Inflammatory macrophage treated with lipopolysaccharide for 4 hours (primary cell): ENCODE results near the gene PLCL2.

ENCODE experiments used
- DNase-seq: peaks from one replicate; pipeline ENCODE4 v3.0.0-alpha.2; 2020

Gene PLCL2

GRCh38 chr3:16896094-16896627 is 11.4 kb downstream of the PLCL2 start:
- DNase-seq = no peak

- no peak for DNase-seq
Measured at GRCh38 chr3:16896820-16897219, 12.1 kb downstream of the PLCL2 start.

- no peak for DNase-seq
Measured at GRCh38 chr3:16897254-16897926, 12.6 kb downstream of the PLCL2 start.

- no peak for DNase-seq
Measured at GRCh38 chr3:16898595-16899395, 14.0 kb downstream of the PLCL2 start.

GRCh38 chr3:16899919-16900318 is 15.2 kb downstream of the PLCL2 start:
- no peak for DNase-seq

- DNase-seq = no peak
Measured at GRCh38 chr3:16900779-16901440, 16.2 kb downstream of the PLCL2 start.

- DNase-seq = peak; percentile 33
Measured at GRCh38 chr3:16904423-16905417, 20.0 kb downstream of the PLCL2 start.

GRCh38 chr3:16905704-16906103 is 20.9 kb downstream of the PLCL2 start:
- DNase-seq = no peak

GRCh38 chr3:16906682-16907081 is 21.9 kb downstream of the PLCL2 start:
- peak; percentile 37 for DNase-seq

- DNase-seq = no peak
Measured at GRCh38 chr3:16907243-16907642, 22.5 kb downstream of the PLCL2 start.

GRCh38 chr3:16908016-16908807 is 23.5 kb downstream of the PLCL2 start:
- DNase-seq = no peak

GRCh38 chr3:16908896-16909295 is 24.1 kb downstream of the PLCL2 start:
- DNase-seq = no peak

GRCh38 chr3:16909802-16910201 is 25.0 kb downstream of the PLCL2 start:
- DNase-seq = no peak

- no peak for DNase-seq
Measured at GRCh38 chr3:16910207-16910606, 25.5 kb downstream of the PLCL2 start.

GRCh38 chr3:16911916-16912315 is 27.2 kb downstream of the PLCL2 start:
- DNase-seq = no peak

GRCh38 chr3:16912400-16913263 is 27.9 kb downstream of the PLCL2 start:
- DNase-seq = peak; percentile 60

- DNase-seq = no peak
Measured at GRCh38 chr3:16913264-16913580, 28.5 kb downstream of the PLCL2 start.

- DNase-seq = no peak
Measured at GRCh38 chr3:16916840-16917239, 32.1 kb downstream of the PLCL2 start.

- no peak for DNase-seq
Measured at GRCh38 chr3:16917256-16917935, 32.6 kb downstream of the PLCL2 start.
